Measurements from ENCODE around the gene CDH24. TPM values are rescaled to one million over a fixed set of nuclear protein-coding genes. Genes with fewer than 3 reads are reported as not detected.

CDH24 gene
- total and polyA plus RNA-seq, 2 experiments from 2014 or later = 4.4 to 17.8 TPM

DNA sequence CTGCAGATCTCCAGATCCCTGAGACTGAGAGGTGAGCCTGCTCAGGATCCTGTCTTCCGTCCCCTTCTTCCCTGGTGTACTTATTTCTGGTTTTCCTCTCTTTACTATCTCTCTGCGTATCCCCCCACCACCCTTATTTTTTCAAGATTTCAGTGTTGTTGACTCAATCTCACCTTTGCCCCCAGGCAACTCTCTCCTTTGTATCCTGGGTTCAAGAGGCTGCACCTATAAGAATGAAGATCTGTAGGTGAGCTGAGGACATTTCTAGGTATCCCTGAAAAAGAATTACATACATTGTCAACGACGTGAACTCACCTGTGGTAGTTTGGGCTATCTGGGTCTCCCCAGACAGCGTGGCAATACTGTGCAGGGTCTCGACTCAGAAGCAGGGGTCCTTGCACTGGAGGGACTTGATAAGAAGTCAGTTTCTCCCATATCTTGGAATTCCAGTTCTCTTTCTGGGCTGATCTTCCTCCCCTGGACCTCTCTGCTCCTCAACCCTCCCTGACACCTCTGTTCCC, 46.8 kb upstream of the CDH24 start (continued):
- TF ChIP-seq, protein P1, sequence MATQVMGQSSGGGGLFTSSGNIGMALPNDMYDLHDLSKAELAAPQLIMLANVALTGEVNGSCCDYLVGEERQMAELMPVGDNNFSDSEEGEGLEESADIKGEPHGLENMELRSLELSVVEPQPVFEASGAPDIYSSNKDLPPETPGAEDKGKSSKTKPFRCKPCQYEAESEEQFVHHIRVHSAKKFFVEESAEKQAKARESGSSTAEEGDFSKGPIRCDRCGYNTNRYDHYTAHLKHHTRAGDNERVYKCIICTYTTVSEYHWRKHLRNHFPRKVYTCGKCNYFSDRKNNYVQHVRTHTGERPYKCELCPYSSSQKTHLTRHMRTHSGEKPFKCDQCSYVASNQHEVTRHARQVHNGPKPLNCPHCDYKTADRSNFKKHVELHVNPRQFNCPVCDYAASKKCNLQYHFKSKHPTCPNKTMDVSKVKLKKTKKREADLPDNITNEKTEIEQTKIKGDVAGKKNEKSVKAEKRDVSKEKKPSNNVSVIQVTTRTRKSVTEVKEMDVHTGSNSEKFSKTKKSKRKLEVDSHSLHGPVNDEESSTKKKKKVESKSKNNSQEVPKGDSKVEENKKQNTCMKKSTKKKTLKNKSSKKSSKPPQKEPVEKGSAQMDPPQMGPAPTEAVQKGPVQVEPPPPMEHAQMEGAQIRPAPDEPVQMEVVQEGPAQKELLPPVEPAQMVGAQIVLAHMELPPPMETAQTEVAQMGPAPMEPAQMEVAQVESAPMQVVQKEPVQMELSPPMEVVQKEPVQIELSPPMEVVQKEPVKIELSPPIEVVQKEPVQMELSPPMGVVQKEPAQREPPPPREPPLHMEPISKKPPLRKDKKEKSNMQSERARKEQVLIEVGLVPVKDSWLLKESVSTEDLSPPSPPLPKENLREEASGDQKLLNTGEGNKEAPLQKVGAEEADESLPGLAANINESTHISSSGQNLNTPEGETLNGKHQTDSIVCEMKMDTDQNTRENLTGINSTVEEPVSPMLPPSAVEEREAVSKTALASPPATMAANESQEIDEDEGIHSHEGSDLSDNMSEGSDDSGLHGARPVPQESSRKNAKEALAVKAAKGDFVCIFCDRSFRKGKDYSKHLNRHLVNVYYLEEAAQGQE (IDR thresholded peaks at IDR 0.05; ENCODE audit: unreplicated experiment) = no peak

DNA sequence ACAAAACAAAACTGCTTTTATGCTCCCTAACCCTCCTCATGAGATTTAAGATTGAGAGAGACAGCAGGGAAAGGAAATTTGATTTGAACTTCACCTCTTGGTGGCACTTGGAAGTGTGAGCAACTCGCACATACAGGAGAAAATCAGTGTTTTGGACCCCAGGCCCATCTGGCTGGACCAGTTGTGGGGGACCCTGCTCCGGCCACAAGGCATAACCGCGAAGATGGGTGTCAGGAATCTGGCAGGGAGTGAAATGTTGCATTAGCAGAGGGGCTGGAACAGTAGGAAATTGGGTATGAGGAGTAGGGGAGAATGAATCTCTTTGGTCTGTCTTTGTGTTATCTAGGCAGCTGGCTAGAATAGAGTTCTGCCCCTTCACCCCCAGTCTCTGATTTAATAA, 46.3 kb upstream of the CDH24 start:
- Mint-ChIP-seq H3K36me3 (ENCODE audit: low read depth) (peaks cover 7% of the 10 kb centered on the region; the same call in 2 of the 3 replicates), H3K27ac (no peak overlapping the region), H3K4me3 (no peak overlapping the region; the same call in 2 of the 3 replicates)

More for the DNA sequence above, 46.3 kb upstream of the CDH24 start:
- H3K4me1 ChIP-seq (ENCODE audit: insufficient read depth) = peaks cover 12% of the 10 kb centered on the region
- peaks cover 17% of the 10 kb centered on the region for H3K27me3 Mint-ChIP-seq (ENCODE audit: insufficient read depth, low read depth, poor library complexity)
- no peaks in the 10 kb centered on the region for H3K27me3 ChIP-seq (ENCODE audit: insufficient read depth)
- no peak overlapping the region for H3K27ac ChIP-seq (ENCODE audit: low read depth)
- 0 out of 2 replicates have a peak, but pooled peaks cover 4% of the 10 kb centered on the region for H3K9me2 ChIP-seq (ENCODE audit: insufficient read depth)
- ATAC-seq = no peak
- H3K4me2 ChIP-seq = no peak overlapping the region
- H3F3A ChIP-seq (replicated peaks; ENCODE audit: low read depth) = no peaks in the 10 kb centered on the region
- H3K79me2 ChIP-seq (replicated peaks; ENCODE audit: insufficient read depth) = peaks cover 4% of the 10 kb centered on the region
- H3K36me3 ChIP-seq (ENCODE audit: insufficient read depth) = no peaks in the 10 kb centered on the region; the same call in 1 of the 2 replicates
- H4K20me1 ChIP-seq (replicated peaks; ENCODE audit: insufficient read depth) = peaks cover 6% of the 10 kb centered on the region; the same call in 1 of the 2 replicates
- no peak overlapping the region for H3K4me3 ChIP-seq
- DNase-seq (ENCODE audit: low spot score) = no peak
- H3K9me3 Mint-ChIP-seq = peaks cover 5% of the 10 kb centered on the region; the same call in 2 of the 3 replicates
- no peak overlapping the region for H2AFZ ChIP-seq
- TF ChIP-seq POLR2AphosphoS5 (IDR thresholded peaks at IDR 0.05; ENCODE audit: low read depth) = no peak
- TF ChIP-seq JUNB (IDR thresholded peaks at IDR 0.05; ENCODE audit: unreplicated experiment) = no peak
- no peak for TF ChIP-seq ZNF114 (CRISPR knock-in tag; IDR thresholded peaks at IDR 0.05)
- TF ChIP-seq, protein P1 (IDR thresholded peaks at IDR 0.05; ENCODE audit: unreplicated experiment) = no peak
- TF ChIP-seq EZH2 (IDR thresholded peaks at IDR 0.05; ENCODE audit: low read depth, unreplicated experiment) = no peak
- no peak for TF ChIP-seq NANOG (IDR thresholded peaks at IDR 0.05; ENCODE audit: borderline replicate concordance)
- H3K4me1 Mint-ChIP-seq = peaks cover 32% of the 10 kb centered on the region
